Astrocyte of the hippocampus (primary cell): ENCODE measurements around the gene BICD1.

Experiments used
- DNase-seq: peaks from one replicate; pipeline ENCODE4 v3.0.0; 2011; ENCODE audit warnings: low read depth, low spot score

BICD1 gene

DNA sequence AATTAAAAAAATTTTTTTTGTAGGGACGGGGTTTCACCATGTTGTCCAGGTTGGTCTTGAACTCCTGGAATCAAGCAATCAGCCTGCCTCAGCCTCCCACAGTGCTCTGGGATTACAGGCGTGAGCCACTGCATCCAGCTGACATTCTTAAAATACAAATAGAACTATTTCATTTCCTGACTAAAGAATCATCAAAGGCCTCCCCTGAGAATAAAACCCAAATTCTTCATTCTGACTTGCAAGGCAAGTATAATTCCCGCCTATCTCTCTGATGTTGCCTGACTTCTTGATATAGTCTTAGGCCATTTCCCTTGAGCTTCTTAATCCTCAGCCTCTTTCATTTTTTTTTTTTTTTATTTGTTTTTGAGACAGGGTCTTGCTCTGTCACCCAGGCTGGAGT, 4.4 kb upstream of the BICD1 start:
- no peak for DNase-seq

DNA sequence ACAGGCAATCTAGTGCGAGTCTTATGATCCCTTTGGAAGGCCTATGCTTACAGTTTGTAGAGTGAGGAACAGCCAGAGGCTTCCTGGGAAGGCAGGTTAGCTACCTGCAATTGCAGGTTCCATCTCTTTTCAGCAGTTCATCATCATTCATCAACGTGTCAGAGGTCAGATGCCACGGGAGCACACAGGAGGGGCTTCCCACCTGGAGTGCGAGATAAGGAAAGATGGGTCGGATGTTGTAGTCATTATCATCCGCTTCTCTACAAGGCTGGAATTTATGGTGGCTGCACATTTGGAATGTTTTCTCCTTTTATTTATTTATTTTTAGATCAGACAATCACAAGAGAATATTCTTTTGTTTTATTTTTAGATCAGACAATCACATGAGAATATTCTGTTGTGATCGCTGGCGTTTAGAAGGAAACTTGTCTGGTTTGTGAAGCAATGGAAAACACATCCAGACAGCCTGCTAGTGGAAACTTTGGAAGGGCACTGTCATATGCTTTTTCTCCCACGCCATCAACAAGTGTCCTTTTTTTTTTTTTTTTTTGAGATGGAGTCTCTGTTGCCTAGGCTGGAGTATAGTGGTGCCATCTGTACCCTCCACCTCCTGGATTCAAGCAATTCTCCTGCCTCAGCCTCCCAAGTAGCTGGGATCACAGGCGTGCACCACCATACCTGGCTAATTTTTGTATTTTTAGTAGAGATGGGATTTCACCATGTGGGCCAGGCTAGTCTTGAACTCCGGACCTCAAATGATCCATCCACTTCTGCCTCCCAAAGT, 1.9 kb upstream of the BICD1 start:
- DNase-seq, result no peak

DNA sequence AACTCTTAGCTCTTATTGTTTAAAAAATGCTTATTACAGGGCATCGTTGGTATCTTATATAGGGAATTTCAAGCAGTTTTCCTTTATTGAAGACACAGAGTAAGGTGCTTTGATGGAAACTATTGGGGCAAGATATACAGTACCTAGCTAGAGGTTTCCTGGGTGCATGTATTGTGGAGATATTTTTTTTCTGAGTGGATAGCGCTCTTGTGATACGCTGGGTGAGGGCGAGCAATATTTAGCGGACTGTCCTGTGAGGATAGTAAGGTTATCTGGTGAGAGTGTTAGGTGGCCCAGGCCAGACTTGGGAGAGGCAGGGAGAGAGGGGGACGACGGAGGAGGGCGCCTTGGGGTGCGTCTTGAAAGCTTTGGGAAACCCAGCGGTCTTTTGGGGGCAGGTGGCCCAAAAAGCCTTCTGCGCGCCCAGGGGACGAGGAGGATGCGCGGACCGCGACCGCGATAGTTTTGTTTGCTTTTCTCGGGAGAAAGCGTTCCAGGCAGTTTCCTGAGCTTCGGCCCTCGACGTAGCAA, 596 bp upstream of the BICD1 start:
- DNase-seq, result peak; percentile 32

DNA sequence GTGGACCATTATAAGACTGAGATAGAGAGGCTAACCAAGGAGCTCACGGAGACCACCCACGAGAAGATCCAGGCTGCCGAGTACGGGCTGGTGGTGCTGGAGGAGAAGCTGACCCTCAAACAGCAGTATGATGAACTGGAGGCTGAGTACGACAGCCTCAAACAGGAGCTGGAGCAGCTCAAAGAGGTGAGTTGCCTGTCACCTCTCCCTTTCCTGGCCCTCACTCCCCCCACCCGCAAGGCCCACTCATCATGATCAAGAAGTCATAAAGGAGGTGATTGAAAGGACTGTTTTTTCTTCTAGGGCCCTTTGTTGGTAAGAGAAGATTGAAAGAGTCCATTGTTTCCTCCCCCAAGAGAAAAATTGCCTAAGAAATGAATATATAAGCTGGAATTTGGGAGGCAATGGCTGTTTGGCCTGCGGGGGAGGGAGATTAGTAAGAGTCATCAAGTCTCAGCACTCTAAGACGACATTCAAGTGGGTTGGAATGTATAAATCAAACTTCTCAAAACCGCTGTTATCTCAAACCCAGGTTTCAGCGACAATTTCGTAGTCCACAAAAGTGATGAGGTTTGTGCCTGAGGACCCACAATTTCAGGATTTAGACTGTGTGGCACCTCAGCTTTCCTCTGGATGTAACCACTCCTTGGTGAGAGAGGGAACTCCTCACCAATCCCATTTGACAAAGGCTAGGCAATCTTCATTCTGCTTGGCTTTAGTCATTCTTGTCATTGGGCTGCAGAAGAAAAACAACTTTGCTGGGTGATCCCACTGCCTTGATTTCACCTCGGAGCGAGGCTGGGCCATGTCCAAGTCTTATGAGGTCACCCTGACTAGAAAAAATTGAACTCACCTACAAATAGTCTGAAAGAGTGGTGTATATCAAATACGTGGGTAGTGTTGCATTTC, 966 bp downstream of the BICD1 start:
- DNase-seq, result peak; percentile 79

DNA sequence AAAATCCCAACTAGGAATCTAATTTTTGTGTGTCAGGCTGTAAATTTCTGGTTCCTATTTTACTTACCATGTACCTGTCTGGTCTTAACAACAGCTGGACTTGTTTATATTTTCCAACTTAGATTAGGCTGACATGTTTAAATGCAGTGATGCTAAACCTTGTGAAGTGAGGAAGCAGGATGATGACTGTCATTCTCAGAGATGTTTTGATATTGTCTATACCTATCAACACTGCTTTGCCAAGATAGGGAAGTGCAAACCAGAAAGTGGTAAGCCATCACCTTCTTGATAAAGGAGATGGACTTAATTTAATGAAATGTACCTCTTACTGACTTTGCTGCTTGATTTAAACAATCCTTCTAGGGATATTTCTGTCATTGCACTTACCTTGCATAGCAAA, 2.1 kb downstream of the BICD1 start:
- DNase-seq, result no peak

DNA sequence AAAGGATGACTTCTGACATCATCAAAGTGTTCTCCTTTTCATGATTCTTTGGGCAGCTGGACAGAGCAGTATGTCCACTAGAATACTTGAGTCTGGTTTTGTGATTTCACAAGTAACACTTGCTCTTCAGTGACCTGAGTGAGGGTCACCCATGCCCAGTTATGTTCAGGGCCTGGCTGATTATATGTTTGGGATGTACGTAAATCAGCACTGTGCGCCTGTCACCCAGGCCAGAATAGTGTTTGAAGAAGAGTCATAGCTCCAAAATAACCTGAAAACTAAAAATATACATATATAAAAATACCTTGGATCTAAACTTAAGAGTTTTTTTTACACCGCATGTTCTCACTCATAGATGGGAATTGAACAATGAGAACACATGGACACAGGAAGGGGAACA, 3.8 kb downstream of the BICD1 start:
- no peak for DNase-seq

DNA sequence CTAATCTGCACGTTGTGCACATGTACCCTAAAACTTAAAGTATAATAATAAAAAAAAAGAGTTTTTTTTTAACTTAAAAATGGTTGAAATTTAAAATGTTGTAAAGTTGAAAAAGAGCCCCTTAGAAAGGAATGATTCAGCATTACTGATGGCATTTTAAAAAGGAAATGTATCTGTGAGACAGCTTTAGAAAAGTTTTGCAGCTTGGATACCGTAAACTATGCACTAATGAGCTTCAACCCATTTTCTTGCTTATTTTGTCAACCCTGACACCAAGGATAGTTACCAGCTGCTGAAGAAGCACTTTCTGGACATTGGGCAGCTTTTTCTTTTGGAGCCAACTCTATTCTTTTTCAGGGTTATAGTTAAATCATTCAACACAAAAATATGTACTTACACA, 4.3 kb downstream of the BICD1 start:
- no peak for DNase-seq

DNA sequence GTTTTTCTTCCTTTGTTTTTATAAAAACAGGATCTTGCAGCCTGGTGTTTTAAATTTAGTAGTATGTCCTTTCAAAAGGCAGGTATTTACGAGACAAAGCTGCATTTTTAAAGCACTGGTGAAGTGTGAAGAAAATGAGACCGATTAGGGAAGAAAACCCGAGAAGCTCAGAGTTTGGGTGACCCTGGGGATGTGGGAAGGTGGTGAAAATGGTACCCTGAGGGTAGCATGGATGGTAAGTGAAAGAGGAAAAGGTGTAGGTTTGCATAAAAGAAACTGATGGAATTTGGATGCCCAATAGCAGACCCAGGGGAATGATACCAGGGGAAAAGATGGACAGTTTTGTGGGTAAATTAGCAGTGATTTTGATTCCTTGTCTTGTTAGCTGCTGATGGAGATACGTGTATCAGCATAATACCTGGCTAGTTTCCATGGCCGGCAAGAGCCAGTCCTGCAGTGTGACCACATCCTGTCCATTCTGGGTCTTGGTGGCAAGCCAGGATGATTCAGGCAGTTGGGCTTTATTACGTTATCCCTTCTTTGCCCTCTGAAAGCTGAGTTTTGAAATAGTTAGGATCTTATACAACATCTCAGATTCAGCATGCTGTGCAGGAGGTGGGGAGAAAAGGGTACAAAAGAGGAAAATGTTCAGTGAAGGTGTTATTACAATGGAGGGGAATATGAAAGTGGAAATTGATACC, 8.9 kb downstream of the BICD1 start:
- peak; percentile 99 for DNase-seq

DNA sequence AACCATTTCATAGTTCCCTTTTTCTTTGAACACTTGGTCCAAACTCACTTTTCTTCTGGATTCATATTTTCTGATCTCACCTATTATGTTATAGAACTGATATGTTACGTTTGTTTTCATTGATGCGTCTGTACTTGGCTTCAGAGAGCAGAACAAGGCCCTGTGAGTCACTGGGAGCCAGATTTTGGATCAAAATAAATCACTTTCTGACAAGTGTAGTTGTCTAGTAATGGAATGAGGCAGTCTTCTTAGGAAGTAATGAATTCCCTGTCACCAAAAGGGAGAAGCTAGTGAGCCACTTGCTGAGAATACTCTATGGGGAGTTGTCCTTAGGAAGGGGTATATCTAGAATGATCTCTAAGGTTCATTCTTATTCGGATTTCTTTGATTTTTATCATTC, 10.2 kb downstream of the BICD1 start:
- peak; percentile 34 for DNase-seq

DNA sequence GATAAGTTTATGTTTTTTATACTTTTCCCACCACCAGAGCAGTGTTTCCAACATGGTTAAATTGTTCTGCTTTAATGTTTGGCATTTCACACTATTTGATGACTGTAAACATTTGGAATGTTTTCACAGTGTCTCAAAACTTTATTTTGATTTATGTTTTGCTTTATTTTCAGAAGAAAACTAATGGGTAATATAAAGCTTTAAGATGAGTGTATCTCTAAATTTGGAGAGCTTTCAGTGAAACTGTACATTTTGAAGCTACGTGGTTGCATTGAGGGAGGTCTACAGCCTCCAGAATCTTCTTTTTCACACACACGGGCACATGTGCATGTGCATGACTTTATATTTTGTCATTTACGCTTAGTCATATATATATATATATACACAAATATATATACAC, 10.7 kb downstream of the BICD1 start:
- peak; percentile 11 for DNase-seq

DNA sequence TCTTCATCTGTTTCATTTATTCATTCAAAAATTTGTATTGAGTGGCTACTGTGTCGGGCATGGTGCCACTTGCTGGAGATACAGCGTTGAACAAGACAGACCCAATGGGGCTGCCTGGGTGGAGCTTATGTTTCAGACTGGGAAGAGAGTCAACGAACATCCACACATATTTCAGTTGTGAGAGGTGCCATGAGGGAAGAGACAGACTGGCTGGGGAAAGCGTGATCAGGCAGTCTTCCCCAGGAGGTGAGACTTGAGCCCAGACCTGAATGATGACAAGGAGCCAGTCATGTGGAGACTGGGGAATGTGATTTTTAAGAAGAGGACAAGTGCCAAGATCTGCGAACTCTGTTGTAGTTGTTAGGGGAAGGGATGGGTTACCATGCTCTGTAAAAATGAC, 12.2 kb downstream of the BICD1 start:
- DNase-seq, result peak; percentile 36

DNA sequence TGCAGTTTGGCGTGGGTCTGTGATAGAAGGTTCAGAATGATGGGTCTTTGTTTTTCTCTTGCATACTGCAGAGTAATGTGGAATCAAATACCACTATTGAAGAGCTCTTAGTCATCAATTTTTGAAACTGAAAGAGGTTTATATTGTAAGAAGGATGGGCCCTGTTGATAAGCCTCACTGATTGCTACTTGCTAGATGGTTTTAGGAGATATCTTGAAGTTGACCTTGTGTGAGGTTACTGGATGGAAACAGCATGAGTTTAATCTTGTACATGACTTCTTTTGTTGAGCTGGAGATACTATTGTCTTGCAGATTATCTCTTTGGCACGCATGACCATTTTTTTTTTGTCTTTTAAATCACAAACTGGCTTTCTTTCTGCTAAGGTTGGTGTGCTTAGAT, 13.8 kb downstream of the BICD1 start:
- peak; percentile 16 for DNase-seq

DNA sequence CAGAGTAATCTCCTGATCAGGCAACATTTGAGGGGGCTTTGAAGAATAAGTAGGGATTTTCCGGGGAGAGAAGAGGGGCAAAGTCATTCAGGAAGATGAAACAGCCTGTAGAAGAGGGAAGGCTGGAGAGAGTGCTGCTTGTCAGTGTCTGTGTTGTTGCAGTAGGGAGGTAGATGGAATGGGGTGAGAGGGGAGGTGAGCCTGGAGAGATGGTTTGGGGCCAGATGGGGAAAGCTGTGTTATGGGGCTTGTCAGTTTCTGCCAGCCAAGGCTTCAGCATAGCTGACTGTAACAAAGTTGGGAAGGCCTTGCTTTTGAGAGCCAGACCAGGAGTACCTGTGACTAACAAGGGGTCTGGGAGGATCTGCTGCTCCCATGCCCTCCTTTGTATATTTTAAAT, 18.0 kb downstream of the BICD1 start:
- peak; percentile 10 for DNase-seq

DNA sequence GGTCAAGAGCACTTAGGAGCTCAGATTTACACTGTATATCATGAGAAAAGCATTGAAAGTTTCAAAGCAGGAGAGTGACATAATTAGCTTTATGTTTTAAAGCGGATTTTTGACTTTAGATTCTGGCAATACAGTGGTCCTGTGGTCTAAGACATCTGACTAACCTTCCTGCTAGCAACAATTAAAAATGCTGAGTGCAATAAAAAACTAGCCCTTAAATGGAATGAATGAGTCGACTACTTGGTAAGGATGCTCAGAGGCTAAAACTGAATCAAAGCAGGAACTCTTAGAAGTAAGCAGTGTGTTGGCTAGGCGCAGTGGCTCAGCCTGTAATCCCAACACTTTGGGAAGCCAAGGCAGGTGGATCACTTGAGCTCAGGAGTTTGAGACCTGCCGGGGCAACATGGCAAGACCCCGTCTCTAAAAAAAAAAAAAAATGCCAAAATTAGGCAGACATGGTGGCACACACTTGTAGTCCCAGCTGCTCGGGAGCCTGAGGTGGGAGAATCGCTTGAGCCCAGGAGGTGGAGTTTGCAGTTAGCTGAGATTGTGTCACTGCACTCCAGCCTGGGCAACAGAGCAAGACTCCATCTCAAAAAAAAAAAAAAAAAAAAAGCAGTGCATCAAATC, 18.9 kb downstream of the BICD1 start:
- peak; percentile 46 for DNase-seq

DNA sequence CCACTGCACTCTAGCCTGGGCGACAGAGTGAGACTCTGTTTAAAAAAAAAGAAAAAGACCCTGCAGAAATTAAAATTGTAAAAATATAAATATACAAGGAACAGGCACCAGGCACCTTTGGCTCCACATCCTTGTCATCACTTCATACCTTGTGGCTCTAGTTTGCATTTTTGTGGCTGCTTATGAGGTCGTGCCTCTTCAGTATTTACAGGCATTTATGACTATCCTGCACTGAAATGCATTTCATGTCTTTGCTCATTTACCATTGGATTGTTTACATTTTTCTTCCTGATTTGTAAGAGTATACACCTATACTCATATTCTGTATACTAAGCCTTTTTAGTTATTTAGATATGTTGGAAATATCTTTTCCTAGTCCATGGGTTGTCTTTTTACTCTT, 20.1 kb downstream of the BICD1 start:
- peak; percentile 83 for DNase-seq

DNA sequence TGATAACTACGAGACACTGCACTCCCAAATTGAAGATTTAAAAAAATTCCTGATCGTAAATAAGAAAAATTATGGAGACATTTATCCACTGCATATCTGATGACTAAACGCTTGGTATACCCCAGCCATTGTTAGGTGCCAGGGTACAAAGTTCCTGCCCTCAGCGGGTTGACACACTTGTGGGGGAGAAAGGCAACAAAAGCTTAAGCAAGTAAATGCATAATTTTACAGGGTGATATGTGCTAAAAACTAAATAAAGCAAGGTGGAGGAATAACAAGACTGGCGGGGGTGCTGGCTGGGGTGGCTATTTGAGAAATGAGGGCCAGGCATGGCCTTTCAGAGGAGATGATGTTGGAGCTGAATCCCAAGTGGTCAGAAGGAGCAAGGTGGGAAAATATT, 25.0 kb downstream of the BICD1 start:
- DNase-seq, result no peak

DNA sequence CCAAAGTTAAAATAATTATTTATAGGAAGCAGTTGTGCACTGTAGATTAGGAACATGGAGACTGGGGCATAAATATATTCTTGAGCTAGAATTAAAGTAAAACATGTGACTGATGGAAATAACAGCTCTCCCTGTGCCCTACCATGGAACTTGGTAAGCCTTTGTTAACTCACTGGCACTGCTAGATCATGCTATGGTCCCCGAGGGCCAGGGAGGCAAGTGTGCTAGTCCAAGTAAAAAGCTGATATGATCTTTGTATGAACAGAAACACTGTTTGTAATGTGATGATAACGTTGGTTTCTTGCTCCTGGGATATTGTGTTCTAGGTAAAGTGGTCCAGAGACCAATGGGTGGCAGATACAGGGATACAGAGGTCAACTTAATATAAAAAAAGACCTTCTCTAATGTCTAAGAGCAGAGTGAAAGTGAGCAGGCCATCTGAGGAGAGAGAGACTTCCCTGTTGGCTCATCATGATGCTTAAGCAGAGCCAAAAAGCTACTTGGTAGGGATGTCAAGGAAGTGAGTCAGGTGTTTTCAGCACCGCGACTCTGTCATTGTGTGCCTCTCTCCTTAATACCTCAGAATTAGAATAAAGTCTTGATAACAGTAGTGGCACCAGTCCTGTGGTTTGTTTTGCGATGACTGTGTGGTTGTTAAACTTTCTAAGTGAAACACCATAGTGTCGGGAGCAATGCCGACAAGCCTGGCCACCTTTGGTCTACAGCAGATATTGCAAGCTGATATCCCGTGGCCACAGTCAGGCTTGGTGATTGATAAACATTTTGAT, 27.6 kb downstream of the BICD1 start:
- DNase-seq, result peak; percentile 87

DNA sequence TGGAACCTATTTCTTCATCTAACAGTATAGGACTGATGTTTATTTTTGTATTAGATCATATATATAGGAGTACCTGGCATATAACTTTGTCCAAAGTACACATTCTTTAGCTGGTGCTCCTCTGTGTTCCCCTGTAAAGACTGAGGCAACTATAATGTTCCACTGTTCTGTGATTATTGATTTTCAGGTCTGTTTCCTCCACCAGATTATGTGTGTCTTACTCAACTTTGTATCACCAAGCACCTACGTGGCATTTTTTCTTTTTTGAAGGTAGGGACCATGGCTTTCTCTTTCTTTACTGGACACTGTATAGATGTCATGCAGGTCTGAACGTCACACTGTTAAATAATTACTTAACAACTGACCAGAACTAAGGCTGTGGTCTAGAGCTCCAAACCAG, 29.3 kb downstream of the BICD1 start:
- no peak for DNase-seq

DNA sequence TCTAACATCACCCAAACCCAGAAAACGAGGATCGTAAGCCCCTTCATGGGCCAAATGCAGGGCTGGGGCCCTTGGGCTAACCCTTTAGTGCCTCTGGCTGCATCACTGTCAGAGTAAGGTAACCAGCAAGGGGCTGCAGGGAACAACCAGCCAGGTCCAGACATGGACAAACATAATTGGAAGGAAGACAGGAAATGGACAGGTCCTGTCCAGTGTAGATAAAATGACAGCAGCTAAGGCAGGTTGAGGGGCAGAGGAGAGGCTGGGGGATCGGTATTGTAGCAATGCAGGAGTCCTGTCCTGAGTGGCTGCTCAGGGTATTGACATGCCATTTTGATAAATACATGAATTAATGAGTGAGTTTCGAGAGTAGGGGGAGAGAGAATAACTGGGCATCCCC, 29.8 kb downstream of the BICD1 start:
- no peak for DNase-seq

DNA sequence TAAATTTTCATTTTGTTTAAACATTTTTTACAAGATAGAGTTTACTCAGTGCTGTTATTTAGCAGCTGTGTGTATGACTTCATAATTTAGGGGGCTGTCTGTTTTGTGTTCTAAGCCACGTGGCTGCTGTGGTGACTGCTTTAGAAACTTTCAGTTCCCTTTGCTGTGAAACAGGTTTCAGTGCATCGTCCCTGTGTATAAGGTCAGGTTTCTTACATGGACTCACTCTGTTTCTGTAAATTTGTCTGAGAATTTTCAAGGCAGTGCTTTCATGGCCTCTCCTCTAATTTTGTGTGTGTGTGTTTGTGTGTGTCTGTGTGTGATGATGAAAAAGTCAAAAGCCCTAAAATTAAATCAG, 32.4 kb downstream of the BICD1 start:
- DNase-seq, result peak; percentile 67

DNA sequence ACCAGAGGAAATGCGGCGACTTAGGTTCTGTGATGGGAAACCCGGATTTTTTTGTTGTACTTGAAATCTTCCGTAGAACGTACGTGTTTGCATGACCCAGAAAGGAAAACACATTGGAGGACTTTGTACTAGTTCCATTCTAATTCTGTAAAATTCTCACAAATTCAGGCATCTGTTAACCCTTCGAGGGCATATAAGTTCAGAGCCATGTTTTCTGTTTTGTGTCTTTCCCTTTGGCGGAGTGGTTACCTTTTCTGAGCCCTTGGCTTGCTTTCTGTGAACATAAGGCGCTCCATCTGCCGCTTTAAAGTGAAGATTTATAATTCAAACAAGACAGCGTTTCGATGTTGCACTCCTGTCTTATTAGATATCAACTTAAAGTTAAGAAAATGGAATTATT, 34.2 kb downstream of the BICD1 start:
- DNase-seq, result no peak
